Left ventricle myocardium superior (tissue), 1 donor: ENCODE measurements around the gene CAMK2D. TPM values are rescaled to one million over a fixed set of nuclear protein-coding genes. Genes with fewer than 3 reads are reported as not detected.

ENCODE experiments used
- ATAC-seq: fragments of 200-7000 bp; cut with Tn5 transposase; one replicate; pipeline ENCODE4 v1.9.1; 2020; ENCODE audit warnings: mild to moderate bottlenecking, moderate library complexity
- DNase-seq: peaks from one replicate; pipeline ENCODE4 v3.0.0-alpha.2; 2020
- intact Hi-C: fragments of 100-400 bp; cut with micrococcal nuclease; formaldehyde crosslinking; loops from one replicate; pipeline ENCODE4 v1.11.0; 2022
- total RNA-seq: library from RNA; stranded (reverse); fragmentation: NEBNext Ultra II Directional; extraction: Animal tissue kit (Norgen Biotek cat#: 25700); gene quantifications from one replicate; pipeline ENCODE4 v1.2.1, GENCODE V29; 2021
- donor health status: DM: no; HTN: yes; CAD: no; lungs with severe emphysema.

Gene CAMK2D
- total RNA-seq, 1 donor from 2014 or later, result 232 TPM

- DNase-seq (no peak), ATAC-seq (no peak)
- intact Hi-C loops, result no loop called here
These were observed 284.7 kb downstream of the CAMK2D start for GRCh38 chr4:113476800-113477199.

GRCh38 chr4:113474017-113474416, 287.5 kb downstream of the CAMK2D start:
- DNase-seq (no peak), ATAC-seq (peak; percentile 58)
- intact Hi-C loops, result no loop called here

GRCh38 chr4:113472864-113473263, 288.7 kb downstream of the CAMK2D start:
- DNase-seq (no peak), ATAC-seq (no peak)
- intact Hi-C loops, result no loop called here

GRCh38 chr4:113471146-113471860, 290.2 kb downstream of the CAMK2D start:
- ATAC-seq (no peak), DNase-seq (no peak)
- intact Hi-C loops, result no loop called here

- DNase-seq (no peak), ATAC-seq (no peak)
- intact Hi-C loops, result no loop called here
These were observed 291.6 kb downstream of the CAMK2D start for GRCh38 chr4:113469926-113470325.

- intact Hi-C loops, result no loop called here
- DNase-seq (no peak), ATAC-seq (no peak)
These were observed 292.5 kb downstream of the CAMK2D start for GRCh38 chr4:113469023-113469390.

- peak; percentile 94 for ATAC-seq
- intact Hi-C loops, result no loop called here
- peak; percentile 60 for DNase-seq
These were observed 293.1 kb downstream of the CAMK2D start for GRCh38 chr4:113468165-113469022.

- ATAC-seq (peak; percentile 44), DNase-seq (no peak)
- intact Hi-C loops, result no loop called here
These were observed 294.0 kb downstream of the CAMK2D start for GRCh38 chr4:113467581-113467980.

- DNase-seq (no peak), ATAC-seq (no peak)
- intact Hi-C loops, result no loop called here
These were observed 299.3 kb downstream of the CAMK2D start for GRCh38 chr4:113462286-113462685.

- no peak for ATAC-seq
These were observed 300.3 kb downstream of the CAMK2D start for GRCh38 chr4:113461281-113461680.

GRCh38 chr4:113457886-113458285, 303.7 kb downstream of the CAMK2D start:
- DNase-seq (no peak), ATAC-seq (no peak)
- intact Hi-C loops, result no loop called here

More at GRCh38 chr4:113461281-113461680, 300.3 kb downstream of the CAMK2D start:
- intact Hi-C loops, result no loop called here
- no peak for DNase-seq

- no peak for ATAC-seq
- intact Hi-C loops, result no loop called here
- DNase-seq, result no peak
These were observed 304.4 kb downstream of the CAMK2D start for GRCh38 chr4:113457121-113457520.

GRCh38 chr4:113455061-113455460, 306.5 kb downstream of the CAMK2D start:
- ATAC-seq (no peak), DNase-seq (no peak)
- intact Hi-C loops, result no loop called here

GRCh38 chr4:113452868-113453620, 308.5 kb downstream of the CAMK2D start:
- intact Hi-C loops, result no loop called here
- no peak for ATAC-seq
- DNase-seq, result no peak

- intact Hi-C loops, result no loop called here
- peak; percentile 47 for ATAC-seq
- no peak for DNase-seq
These were observed 309.4 kb downstream of the CAMK2D start for GRCh38 chr4:113452152-113452551.

GRCh38 chr4:113450295-113451080, 311.1 kb downstream of the CAMK2D start:
- ATAC-seq (peak; percentile 33), DNase-seq (no peak)
- intact Hi-C loops, result no loop called here

GRCh38 chr4:113449410-113449974, 312.0 kb downstream of the CAMK2D start:
- intact Hi-C loops, result no loop called here
- no peak for DNase-seq
- ATAC-seq, result peak; percentile 3

GRCh38 chr4:113447769-113448168, 313.8 kb downstream of the CAMK2D start:
- ATAC-seq, result no peak
- intact Hi-C loops, result no loop called here
- no peak for DNase-seq

- intact Hi-C loops, result no loop called here
These were observed 314.5 kb downstream of the CAMK2D start for GRCh38 chr4:113447061-113447460.

More at GRCh38 chr4:113447061-113447460, 314.5 kb downstream of the CAMK2D start:
- ATAC-seq (no peak), DNase-seq (no peak)
